Fibroblast of lung (primary cell): ENCODE results near the gene RHBG. TPM values are rescaled to one million over a fixed set of nuclear protein-coding genes. Genes with fewer than 3 reads are reported as not detected.
"Not testable (repeated sequence)": the region's sequence is repeated elsewhere in the genome, so short reads cannot be mapped to it uniquely, and the experiment has no call there.

Experiments used
- DNase-seq, 2 donors: peaks; one replicate each; pipeline versions ENCODE4 v3.0.0 to v3.0.0-alpha.2; 2010; ENCODE audit warnings: low read depth in 2 of 2
- H2AFZ ChIP-seq: 2 replicates; pipeline ENCODE4 v1.5.1; 2012; ENCODE audit warnings: low read length, control low read depth, inconsistent platforms
- H3K27ac ChIP-seq: 2 replicates; pipeline ENCODE4 v1.5.1; 2011; ENCODE audit warnings: low read length, control low read depth; ENCODE audit not compliant: insufficient read depth
- H3K27me3 ChIP-seq: 2 replicates; pipeline ENCODE4 v1.5.1; 2011; ENCODE audit warnings: mild to moderate bottlenecking, low read length; ENCODE audit not compliant: control insufficient read depth, insufficient read depth
- H3K36me3 ChIP-seq: 2 replicates; pipeline ENCODE4 v1.5.1; 2011; ENCODE audit warnings: low read length; ENCODE audit not compliant: control insufficient read depth, insufficient read depth
- H3K4me1 ChIP-seq: 2 replicates; pipeline ENCODE4 v1.5.1; 2011; ENCODE audit warnings: low read length; ENCODE audit not compliant: control insufficient read depth, insufficient read depth; ENCODE audit errors: extremely low read depth
- H3K4me2 ChIP-seq: 2 replicates; pipeline ENCODE4 v1.5.1; 2011; ENCODE audit warnings: low read length, control low read depth; ENCODE audit not compliant: insufficient read depth; ENCODE audit errors: extremely low read depth
- H3K4me3 ChIP-seq, 4 experiments: fragments of 200-600 bp in 1 of 4; sonication (generic) in 1 of 4; replicated peaks in 1 of 4; 2 replicates each; pipeline ENCODE4 v1.5.1; 2011 to 2016; ENCODE audit warnings: low read length in 4 of 4, low read depth in 3 of 4, mild to moderate bottlenecking in 3 of 4, control low read depth in 2 of 4, inconsistent platforms in 1 of 4, mixed read lengths in 1 of 4; ENCODE audit not compliant: insufficient read depth in 1 of 4; ENCODE audit errors: control extremely low read depth in 1 of 4
- H3K79me2 ChIP-seq: 2 replicates; pipeline ENCODE4 v1.5.1; 2012; ENCODE audit warnings: mild to moderate bottlenecking, low read length, inconsistent platforms; ENCODE audit not compliant: control insufficient read depth, insufficient read depth
- H3K9ac ChIP-seq: 2 replicates; pipeline ENCODE4 v1.5.1; 2011; ENCODE audit warnings: mild to moderate bottlenecking, low read length, control low read depth; ENCODE audit not compliant: insufficient read depth
- H3K9me3 ChIP-seq: 2 replicates; pipeline ENCODE4 v1.5.1; 2012; ENCODE audit warnings: low read depth, low read length; ENCODE audit not compliant: control insufficient read depth, insufficient read depth
- H4K20me1 ChIP-seq: 2 replicates; pipeline ENCODE4 v1.5.1; 2011; ENCODE audit warnings: low read length; ENCODE audit not compliant: control insufficient read depth, insufficient read depth; ENCODE audit errors: extremely low read depth
- EZH2 ChIP-seq: IDR thresholded peaks from 2 replicates; pipeline ENCODE4 v1.5.1; 2012; ENCODE audit warnings: low read length, control low read depth, mild to moderate bottlenecking; ENCODE audit errors: missing control alignments
- polyA plus RNA-seq, 2 donors: library from polyadenylated mRNA; depleted of rRNA in 1 of 2; stranded (reverse) in 1 of 2; unstranded in 1 of 2; fragments of >200 nt; gene quantifications; 2 replicates each; pipeline ENCODE4 v1.2.1, GENCODE V29; 2011 to 2012; ENCODE audit warnings: missing spikeins in 1 of 2
- total RNA-seq: library from RNA; depleted of rRNA; stranded (reverse); fragments of >200 nt; gene quantifications from 2 replicates; pipeline ENCODE4 v1.2.1, GENCODE V29; 2014
- TF ChIP-seq, protein P1 (sequence below), 2 donors: IDR thresholded peaks in 1 of 2; conservative IDR thresholded peaks in 1 of 2; 1 replicate in 1 of 2; 2 replicates in 1 of 2; pipeline ENCODE4 v1.5.1; 2011 to 2012; ENCODE audit warnings: low read length in 2 of 2, control low read depth in 1 of 2, inconsistent platforms in 1 of 2, low read depth in 1 of 2, mild to moderate bottlenecking in 1 of 2

The RHBG gene
- total and polyA plus RNA-seq, 2 donors (not counting 1 experiment from before 2014, with no cell fraction given), result not detected

DNA sequence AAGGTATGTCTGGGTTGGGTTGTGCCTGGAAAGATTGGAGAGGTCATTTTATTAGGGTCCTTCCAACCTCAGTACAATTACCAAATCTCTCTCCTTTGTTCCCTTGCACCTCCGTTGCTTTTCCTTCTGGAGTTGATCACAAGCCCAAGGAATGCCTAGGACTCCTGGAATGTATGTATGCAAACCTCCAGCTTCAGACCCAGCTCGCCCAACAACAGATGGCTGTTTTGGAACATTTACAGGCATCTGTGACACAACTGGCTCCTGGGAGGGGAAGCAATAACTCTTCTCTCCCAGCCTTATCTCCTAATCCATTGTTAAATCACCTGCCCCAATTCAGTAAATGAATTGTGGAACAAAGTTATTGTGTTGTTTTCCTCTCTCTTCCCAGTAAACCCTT lies 22.4 kb upstream of the RHBG start:
- peaks cover 13% of the 10 kb centered on the region for H3K27me3 ChIP-seq
- H4K20me1 ChIP-seq, result no peaks in the 10 kb centered on the region
- H3K27ac ChIP-seq, result no peak overlapping the region
- no peaks in the 10 kb centered on the region for H3K79me2 ChIP-seq
- no peak overlapping the region for H3K9ac ChIP-seq
- no peak overlapping the region for H2AFZ ChIP-seq
- H3K4me2 ChIP-seq, result no peak overlapping the region
- H3K9me3 ChIP-seq, result no peaks in the 10 kb centered on the region
- TF ChIP-seq, protein P1, sequence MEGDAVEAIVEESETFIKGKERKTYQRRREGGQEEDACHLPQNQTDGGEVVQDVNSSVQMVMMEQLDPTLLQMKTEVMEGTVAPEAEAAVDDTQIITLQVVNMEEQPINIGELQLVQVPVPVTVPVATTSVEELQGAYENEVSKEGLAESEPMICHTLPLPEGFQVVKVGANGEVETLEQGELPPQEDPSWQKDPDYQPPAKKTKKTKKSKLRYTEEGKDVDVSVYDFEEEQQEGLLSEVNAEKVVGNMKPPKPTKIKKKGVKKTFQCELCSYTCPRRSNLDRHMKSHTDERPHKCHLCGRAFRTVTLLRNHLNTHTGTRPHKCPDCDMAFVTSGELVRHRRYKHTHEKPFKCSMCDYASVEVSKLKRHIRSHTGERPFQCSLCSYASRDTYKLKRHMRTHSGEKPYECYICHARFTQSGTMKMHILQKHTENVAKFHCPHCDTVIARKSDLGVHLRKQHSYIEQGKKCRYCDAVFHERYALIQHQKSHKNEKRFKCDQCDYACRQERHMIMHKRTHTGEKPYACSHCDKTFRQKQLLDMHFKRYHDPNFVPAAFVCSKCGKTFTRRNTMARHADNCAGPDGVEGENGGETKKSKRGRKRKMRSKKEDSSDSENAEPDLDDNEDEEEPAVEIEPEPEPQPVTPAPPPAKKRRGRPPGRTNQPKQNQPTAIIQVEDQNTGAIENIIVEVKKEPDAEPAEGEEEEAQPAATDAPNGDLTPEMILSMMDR (conservative IDR thresholded peaks at IDR 0.05 in 1 of 2, IDR thresholded peaks at IDR 0.05 in 1 of 2; ENCODE audit: low read depth in 1 of 2, low read length in 2 of 2), result no peak
- TF ChIP-seq EZH2, result no peak
- H3K4me1 ChIP-seq, result peaks cover 3% of the 10 kb centered on the region
- H3K4me3 ChIP-seq, result no peak overlapping the region
- DNase-seq, result peak in 1 of 2 donors; percentile 66
- H3K36me3 ChIP-seq, result no peaks in the 10 kb centered on the region

DNA sequence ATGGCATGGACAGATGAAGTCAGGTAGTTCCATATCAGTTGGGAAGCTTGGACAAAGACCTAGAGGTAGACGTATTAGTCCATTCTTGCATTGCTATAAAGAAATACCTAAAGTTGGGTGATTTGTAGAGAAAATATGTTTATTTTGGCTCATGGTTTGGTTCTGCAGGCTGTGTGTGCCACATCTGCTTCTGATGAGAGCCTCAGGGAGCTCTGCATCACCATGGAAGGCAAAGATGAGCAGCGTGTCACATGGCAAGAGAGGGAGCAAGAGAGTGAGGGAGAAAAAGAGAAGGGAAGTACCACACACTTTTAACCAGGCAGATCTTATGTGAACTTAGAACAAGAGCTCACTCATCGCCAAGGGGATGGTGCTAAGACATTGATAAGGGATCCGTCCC lies 21.7 kb upstream of the RHBG start:
- DNase-seq, result peak; percentile 18 to 57
- Histone ChIP-seq H3K9ac (no peak overlapping the region), H3K4me1 (peaks cover 3% of the 10 kb centered on the region), H3K27me3 (peaks cover 17% of the 10 kb centered on the region), H3K4me3 (no peak overlapping the region), H3K79me2 (no peaks in the 10 kb centered on the region), H4K20me1 (no peaks in the 10 kb centered on the region), H3K27ac (no peak overlapping the region), H3K9me3 (no peaks in the 10 kb centered on the region), H3K36me3 (no peaks in the 10 kb centered on the region), H2AFZ (no peak overlapping the region), H3K4me2 (no peak overlapping the region)
- TF ChIP-seq, protein P1 (conservative IDR thresholded peaks at IDR 0.05 in 1 of 2, IDR thresholded peaks at IDR 0.05 in 1 of 2; ENCODE audit: low read depth in 1 of 2, low read length in 2 of 2), result no peak
- no peak for TF ChIP-seq EZH2

DNA sequence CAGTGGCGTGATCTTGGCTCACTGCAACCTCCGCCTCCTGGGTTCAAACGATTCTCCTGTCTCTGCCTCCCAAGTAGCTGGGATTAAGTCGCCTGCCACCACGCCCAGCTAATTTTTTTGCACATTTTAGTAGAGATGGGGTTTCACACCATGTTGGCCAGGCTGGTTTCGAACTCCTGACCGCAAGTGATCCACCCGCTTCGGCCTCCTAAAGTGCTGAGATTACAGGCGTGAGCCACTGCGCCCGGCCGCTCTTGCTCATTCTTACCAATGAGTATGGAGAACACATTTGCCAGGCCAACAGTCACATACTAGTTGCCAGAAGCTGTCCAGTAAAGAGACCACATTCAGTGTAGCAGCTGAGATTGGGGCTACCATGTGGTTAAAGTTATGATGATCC lies 16.5 kb upstream of the RHBG start:
- not testable (repeated sequence) for H3K4me2 ChIP-seq, H3K9ac ChIP-seq, H3K27ac ChIP-seq, H4K20me1 ChIP-seq, H2AFZ ChIP-seq, H3K4me3 ChIP-seq, H3K9me3 ChIP-seq, H3K36me3 ChIP-seq, H3K4me1 ChIP-seq, DNase-seq, H3K79me2 ChIP-seq
- H3K27me3 ChIP-seq, result peaks cover 23% of the 10 kb centered on the region
